ENCODE results near the gene FKBP10.

FKBP10 gene

GRCh38 chr17:41785091-41785858, 27.5 kb upstream of the FKBP10 start:
- peaks cover 13 to 23% of the 10 kb centered on the region in 2 donors for H3K27me3 ChIP-seq (ENCODE audit: control insufficient read depth in 1 of 2, insufficient read depth in 2 of 2, low read length in 2 of 2)
- no peaks in the 10 kb centered on the region for H3K4me1 ChIP-seq (ENCODE audit: insufficient read depth, low read length)
- no peaks in the 10 kb centered on the region for H3K36me3 ChIP-seq (ENCODE audit: insufficient read depth, low read length)
- peak overlapping the region; percentile 3 for H3K27ac ChIP-seq (ENCODE audit: low read depth, low read length)
- H3K9me3 ChIP-seq (ENCODE audit: low read length), result no peaks in the 10 kb centered on the region
- peak overlapping the region in 1 of 2 donors; percentile 59 for H3K4me3 ChIP-seq (ENCODE audit: low read depth in 1 of 2, low read length in 2 of 2)
- no peak overlapping the region for H3K9ac ChIP-seq (ENCODE audit: low read length)

GRCh38 chr17:41785859-41786226, 27.0 kb upstream of the FKBP10 start:
- Histone ChIP-seq H3K27me3 (ENCODE audit: control insufficient read depth in 1 of 2, insufficient read depth in 2 of 2, low read length in 2 of 2) (peaks cover 13 to 23% of the 10 kb centered on the region in 2 donors), H3K27ac (ENCODE audit: low read depth, low read length) (peak overlapping the region; percentile 3), H3K4me3 (ENCODE audit: low read depth in 1 of 2, low read length in 2 of 2) (peak overlapping the region; percentile 38 to 59), H3K9me3 (ENCODE audit: low read length) (no peaks in the 10 kb centered on the region), H3K4me1 (ENCODE audit: insufficient read depth, low read length) (no peaks in the 10 kb centered on the region), H3K9ac (ENCODE audit: low read length) (no peak overlapping the region), H3K36me3 (ENCODE audit: insufficient read depth, low read length) (no peaks in the 10 kb centered on the region)

- H3K9me3 ChIP-seq (ENCODE audit: low read length), result no peaks in the 10 kb centered on the region
- peak within 1 kb of the TSS; percentile 3 for H3K27ac ChIP-seq (ENCODE audit: low read depth, low read length)
- peaks cover 13 to 23% of the 10 kb centered on the region in 2 donors for H3K27me3 ChIP-seq (ENCODE audit: control insufficient read depth in 1 of 2, insufficient read depth in 2 of 2, low read length in 2 of 2)
- H3K9ac ChIP-seq (ENCODE audit: low read length), result no peak within 1 kb of the TSS
- no peaks in the 10 kb centered on the region for H3K4me1 ChIP-seq (ENCODE audit: insufficient read depth, low read length)
- H3K4me3 ChIP-seq (ENCODE audit: low read depth in 1 of 2, low read length in 2 of 2), result peak within 1 kb of the TSS; percentile 38 to 59
- no peaks in the 10 kb centered on the region for H3K36me3 ChIP-seq (ENCODE audit: insufficient read depth, low read length)
These were observed 26.4 kb upstream of the FKBP10 start, which contains the start of gene JUP for GRCh38 chr17:41786227-41787020. JUP (minus strand) TSS chr17:41786711; CDS start chr17:41771854, 14,857 bp downstream.

GRCh38 chr17:41787021-41787418, 25.8 kb upstream of the FKBP10 start:
- no peaks in the 10 kb centered on the region for H3K9me3 ChIP-seq (ENCODE audit: low read length)
- H3K9ac ChIP-seq (ENCODE audit: low read length), result no peak overlapping the region
- H3K4me1 ChIP-seq (ENCODE audit: insufficient read depth, low read length), result no peaks in the 10 kb centered on the region
- H3K27me3 ChIP-seq (ENCODE audit: control insufficient read depth in 1 of 2, insufficient read depth in 2 of 2, low read length in 2 of 2), result peaks cover 13 to 23% of the 10 kb centered on the region in 2 donors
- no peak overlapping the region for H3K4me3 ChIP-seq (ENCODE audit: low read depth in 1 of 2, low read length in 2 of 2)
- no peak overlapping the region for H3K27ac ChIP-seq (ENCODE audit: low read depth, low read length)
- no peaks in the 10 kb centered on the region for H3K36me3 ChIP-seq (ENCODE audit: insufficient read depth, low read length)

GRCh38 chr17:41792845-41793783, 19.7 kb upstream of the FKBP10 start:
- no peaks in the 10 kb centered on the region for H3K27me3 ChIP-seq (ENCODE audit: control insufficient read depth in 1 of 2, insufficient read depth in 2 of 2, low read length in 2 of 2)
- H3K9ac ChIP-seq (ENCODE audit: low read length), result no peak overlapping the region
- no peaks in the 10 kb centered on the region for H3K4me1 ChIP-seq (ENCODE audit: insufficient read depth, low read length)
- H3K4me3 ChIP-seq (ENCODE audit: low read depth in 1 of 2, low read length in 2 of 2), result no peak overlapping the region
- H3K27ac ChIP-seq (ENCODE audit: low read depth, low read length), result no peak overlapping the region
- H3K36me3 ChIP-seq (ENCODE audit: insufficient read depth, low read length), result no peaks in the 10 kb centered on the region
- H3K9me3 ChIP-seq (ENCODE audit: low read length), result no peaks in the 10 kb centered on the region

- Histone ChIP-seq H3K9me3 (ENCODE audit: low read length) (no peaks in the 10 kb centered on the region), H3K9ac (ENCODE audit: low read length) (no peak overlapping the region), H3K27ac (ENCODE audit: low read depth, low read length) (no peak overlapping the region), H3K36me3 (ENCODE audit: insufficient read depth, low read length) (no peaks in the 10 kb centered on the region), H3K4me1 (ENCODE audit: insufficient read depth, low read length) (no peaks in the 10 kb centered on the region), H3K27me3 (ENCODE audit: control insufficient read depth in 1 of 2, insufficient read depth in 2 of 2, low read length in 2 of 2) (no peaks in the 10 kb centered on the region), H3K4me3 (ENCODE audit: low read depth in 1 of 2, low read length in 2 of 2) (no peak overlapping the region)
These were observed 18.8 kb upstream of the FKBP10 start for GRCh38 chr17:41793784-41794539.

GRCh38 chr17:41794540-41794975, 18.2 kb upstream of the FKBP10 start:
- H3K9ac ChIP-seq (ENCODE audit: low read length), result no peak overlapping the region
- H3K4me1 ChIP-seq (ENCODE audit: insufficient read depth, low read length), result no peaks in the 10 kb centered on the region
- no peak overlapping the region for H3K4me3 ChIP-seq (ENCODE audit: low read depth in 1 of 2, low read length in 2 of 2)
- H3K9me3 ChIP-seq (ENCODE audit: low read length), result no peaks in the 10 kb centered on the region
- no peaks in the 10 kb centered on the region for H3K27me3 ChIP-seq (ENCODE audit: control insufficient read depth in 1 of 2, insufficient read depth in 2 of 2, low read length in 2 of 2)
- no peaks in the 10 kb centered on the region for H3K36me3 ChIP-seq (ENCODE audit: insufficient read depth, low read length)
- H3K27ac ChIP-seq (ENCODE audit: low read depth, low read length), result no peak overlapping the region

GRCh38 chr17:41796121-41796895, 16.5 kb upstream of the FKBP10 start:
- peaks cover 0 to 5% of the 10 kb centered on the region in 2 donors for H3K27me3 ChIP-seq (ENCODE audit: control insufficient read depth in 1 of 2, insufficient read depth in 2 of 2, low read length in 2 of 2)
- no peaks in the 10 kb centered on the region for H3K36me3 ChIP-seq (ENCODE audit: insufficient read depth, low read length)
- H3K9ac ChIP-seq (ENCODE audit: low read length), result no peak overlapping the region
- H3K27ac ChIP-seq (ENCODE audit: low read depth, low read length), result no peak overlapping the region
- no peak overlapping the region for H3K4me3 ChIP-seq (ENCODE audit: low read depth in 1 of 2, low read length in 2 of 2)
- H3K9me3 ChIP-seq (ENCODE audit: low read length), result no peaks in the 10 kb centered on the region
- H3K4me1 ChIP-seq (ENCODE audit: insufficient read depth, low read length), result no peaks in the 10 kb centered on the region

- H3K27me3 ChIP-seq (ENCODE audit: control insufficient read depth in 1 of 2, insufficient read depth in 2 of 2, low read length in 2 of 2), result peaks cover 0 to 5% of the 10 kb centered on the region in 2 donors
- H3K4me3 ChIP-seq (ENCODE audit: low read depth in 1 of 2, low read length in 2 of 2), result no peak overlapping the region
- no peaks in the 10 kb centered on the region for H3K9me3 ChIP-seq (ENCODE audit: low read length)
- no peaks in the 10 kb centered on the region for H3K4me1 ChIP-seq (ENCODE audit: insufficient read depth, low read length)
- no peaks in the 10 kb centered on the region for H3K36me3 ChIP-seq (ENCODE audit: insufficient read depth, low read length)
- H3K27ac ChIP-seq (ENCODE audit: low read depth, low read length), result no peak overlapping the region
- H3K9ac ChIP-seq (ENCODE audit: low read length), result no peak overlapping the region
These were observed 15.4 kb upstream of the FKBP10 start for GRCh38 chr17:41797377-41797776.

- Histone ChIP-seq H3K27ac (ENCODE audit: low read depth, low read length) (no peak overlapping the region), H3K4me3 (ENCODE audit: low read depth in 1 of 2, low read length in 2 of 2) (no peak overlapping the region), H3K36me3 (ENCODE audit: insufficient read depth, low read length) (no peaks in the 10 kb centered on the region), H3K9me3 (ENCODE audit: low read length) (no peaks in the 10 kb centered on the region), H3K4me1 (ENCODE audit: insufficient read depth, low read length) (no peaks in the 10 kb centered on the region), H3K27me3 (ENCODE audit: control insufficient read depth in 1 of 2, insufficient read depth in 2 of 2, low read length in 2 of 2) (peaks cover 0 to 5% of the 10 kb centered on the region in 2 donors), H3K9ac (ENCODE audit: low read length) (no peak overlapping the region)
These were observed 13.4 kb upstream of the FKBP10 start for GRCh38 chr17:41799366-41799765.

All from muscle layer of colon (tissue), 2 donors.